Measurements from ENCODE around the gene KRTAP11-1.

Gene KRTAP11-1, protein sequence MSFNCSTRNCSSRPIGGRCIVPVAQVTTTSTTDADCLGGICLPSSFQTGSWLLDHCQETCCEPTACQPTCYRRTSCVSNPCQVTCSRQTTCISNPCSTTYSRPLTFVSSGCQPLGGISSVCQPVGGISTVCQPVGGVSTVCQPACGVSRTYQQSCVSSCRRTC

DNA sequence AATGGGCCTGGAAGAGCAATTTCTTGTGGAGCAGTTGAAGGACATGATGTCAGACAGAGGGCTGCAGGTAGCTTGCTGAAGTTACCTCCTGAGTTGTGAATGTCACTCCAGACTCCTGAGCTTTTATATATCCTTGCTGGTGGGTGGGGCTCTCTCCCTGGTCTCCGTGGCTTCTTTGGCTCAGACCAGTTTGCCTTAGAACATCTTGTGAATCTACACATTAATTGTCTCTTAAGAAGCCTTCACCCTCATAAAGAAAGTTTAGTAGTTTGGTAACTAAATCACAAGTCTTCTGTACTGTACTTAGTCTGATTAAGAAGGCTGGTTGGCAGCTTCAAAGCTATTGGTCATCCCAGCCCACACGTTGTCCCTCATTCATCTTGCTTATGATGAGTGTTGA lies at the start of gene KRTAP11-1:
Gene KRTAP11-1, minus strand, starts transcription at position 101 of the 400 bp plus-strand sequence. Its CDS starts 56 bp downstream, at position 45.
- no peak for TF ChIP-seq POLR2A (IDR thresholded peaks at IDR 0.05; ENCODE audit: low read depth, low read length)
- FAIRE-seq = no peak
- DNase-seq (ENCODE audit: insufficient read length, low spot score) = no peak

DNA sequence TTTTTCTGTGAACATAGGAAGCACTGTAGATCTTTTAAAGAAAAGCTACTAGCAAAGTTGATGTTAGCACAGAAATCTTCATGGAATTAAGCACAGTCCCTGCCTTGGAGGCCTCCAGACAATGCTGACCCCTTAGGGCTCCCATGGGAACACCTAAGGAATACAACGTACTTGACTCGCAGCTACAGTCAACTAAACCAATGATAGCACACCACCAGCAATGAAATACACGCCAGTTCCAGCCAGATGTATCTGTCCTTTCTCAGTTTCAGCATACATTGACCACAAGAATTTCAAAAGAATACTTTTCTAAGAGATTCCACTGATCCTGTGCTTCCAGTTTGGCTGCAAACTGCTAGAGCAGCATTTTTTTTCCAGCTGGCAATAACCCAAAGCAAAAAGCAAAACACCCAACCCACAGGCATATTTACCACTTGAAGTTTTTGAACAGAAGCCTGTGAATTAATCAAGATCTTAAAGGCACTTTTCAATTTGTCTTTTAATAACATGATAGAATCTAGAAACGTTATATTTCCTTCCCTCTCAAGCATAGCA lies 42.8 kb upstream of the KRTAP11-1 start:
- TF ChIP-seq POLR2A (IDR thresholded peaks at IDR 0.05; ENCODE audit: low read depth, low read length) = no peak
- FAIRE-seq (no peak), DNase-seq (ENCODE audit: insufficient read length, low spot score) (no peak)

DNA sequence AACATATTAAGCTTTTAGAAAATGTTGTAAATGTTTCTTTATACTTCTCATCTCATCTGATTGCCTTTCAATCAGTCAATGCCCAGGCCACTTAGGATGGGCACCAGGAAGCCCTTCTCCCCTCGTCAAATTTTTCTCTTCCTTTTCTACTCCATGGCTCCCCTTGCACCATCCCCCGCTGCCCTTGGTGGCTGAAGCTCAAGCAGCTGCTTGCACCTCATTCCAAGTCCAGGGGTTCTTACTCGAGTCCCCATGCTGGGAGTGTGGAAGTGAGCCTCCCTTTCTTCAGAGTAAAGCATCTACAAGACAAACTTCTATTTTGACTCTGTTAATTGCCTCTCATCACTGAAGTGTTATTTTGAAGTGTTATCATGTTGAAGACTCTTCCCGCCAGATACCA lies 39.7 kb upstream of the KRTAP11-1 start:
- FAIRE-seq (no peak), DNase-seq (ENCODE audit: insufficient read length, low spot score) (no peak)

DNA sequence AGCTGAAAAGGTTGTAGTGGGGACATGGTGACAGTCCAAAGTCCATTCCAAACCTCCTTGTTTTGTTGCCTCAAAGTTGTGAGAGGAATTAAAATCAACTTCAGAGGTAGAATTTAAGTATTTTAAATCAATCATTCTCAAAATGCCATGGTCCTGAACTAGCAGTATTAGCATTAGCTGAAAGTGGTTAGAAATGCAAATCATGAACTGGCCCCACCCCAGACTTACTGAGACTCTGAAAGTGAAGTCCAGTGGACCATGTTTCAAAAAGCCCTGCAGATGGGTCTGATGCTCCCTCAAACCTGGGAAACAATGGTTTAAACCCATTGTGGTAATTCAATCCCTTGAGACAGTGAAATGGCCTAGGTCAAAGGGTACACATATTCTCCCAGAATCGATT lies 36.2 kb upstream of the KRTAP11-1 start:
- DNase-seq (ENCODE audit: insufficient read length, low spot score) (no peak), FAIRE-seq (no peak)
- TF ChIP-seq POLR2A (IDR thresholded peaks at IDR 0.05; ENCODE audit: low read depth, low read length) = no peak

More for the DNA sequence above, 39.7 kb upstream of the KRTAP11-1 start:
- TF ChIP-seq POLR2A (IDR thresholded peaks at IDR 0.05; ENCODE audit: low read depth, low read length) = no peak

DNA sequence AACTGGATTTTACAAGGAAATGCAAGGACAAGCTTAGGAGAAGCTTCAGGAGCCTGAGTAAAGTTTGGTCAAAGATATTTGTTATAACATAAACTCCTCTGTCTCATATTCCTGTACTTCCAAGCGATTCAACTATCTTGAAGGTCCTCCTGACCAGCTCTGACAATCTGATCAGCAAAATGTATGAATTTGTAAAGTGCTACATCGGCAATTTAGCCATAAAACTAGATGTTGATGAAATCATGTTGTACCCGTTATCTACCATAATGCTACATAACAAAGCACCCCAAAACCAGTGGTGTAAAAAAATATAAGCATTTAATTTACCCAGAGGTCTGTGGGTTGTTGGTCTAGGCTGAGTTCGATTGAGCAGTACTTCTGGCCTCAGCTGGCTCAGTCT lies 19.5 kb upstream of the KRTAP11-1 start:
- TF ChIP-seq POLR2A (IDR thresholded peaks at IDR 0.05; ENCODE audit: low read depth, low read length) = no peak
- FAIRE-seq (no peak), DNase-seq (ENCODE audit: insufficient read length, low spot score) (no peak)

DNA sequence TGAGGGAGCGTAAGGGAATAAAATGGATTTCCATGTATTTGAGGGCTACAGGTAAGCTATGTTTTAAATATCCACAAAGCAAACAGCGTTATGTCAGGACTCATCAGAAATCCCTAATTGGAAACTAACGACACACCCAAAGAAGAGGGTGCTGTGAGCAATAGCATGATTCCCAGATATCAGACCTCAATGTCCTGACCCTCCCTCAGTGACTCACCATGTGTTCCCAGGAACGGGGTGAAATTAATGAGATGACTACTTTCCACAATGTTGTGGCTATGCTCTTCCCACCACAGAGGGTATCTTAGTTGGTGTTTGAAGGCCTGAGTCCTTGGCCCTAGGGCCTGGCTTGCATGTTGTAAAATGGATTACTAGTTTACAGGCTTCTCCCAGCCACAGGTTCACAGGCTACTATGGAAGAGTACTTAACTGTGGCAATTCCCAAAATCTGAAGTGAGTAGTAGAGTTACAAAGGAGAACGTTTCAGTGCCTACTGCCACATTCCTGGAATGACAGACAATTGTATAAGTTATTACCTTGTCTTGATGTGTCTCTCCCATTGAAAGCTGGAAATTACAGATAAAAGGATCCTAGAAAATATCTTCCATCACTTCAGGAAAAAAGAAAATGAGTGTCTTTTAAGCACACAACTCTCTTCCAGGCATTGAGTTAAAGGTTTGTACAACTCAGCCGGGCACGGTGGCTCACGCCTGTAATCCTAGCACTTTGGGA lies 1.7 kb upstream of the KRTAP11-1 start:
- TF ChIP-seq POLR2A (IDR thresholded peaks at IDR 0.05; ENCODE audit: low read depth, low read length) = no peak
- DNase-seq (ENCODE audit: insufficient read length, low spot score) = no peak
- FAIRE-seq = no peak

DNA sequence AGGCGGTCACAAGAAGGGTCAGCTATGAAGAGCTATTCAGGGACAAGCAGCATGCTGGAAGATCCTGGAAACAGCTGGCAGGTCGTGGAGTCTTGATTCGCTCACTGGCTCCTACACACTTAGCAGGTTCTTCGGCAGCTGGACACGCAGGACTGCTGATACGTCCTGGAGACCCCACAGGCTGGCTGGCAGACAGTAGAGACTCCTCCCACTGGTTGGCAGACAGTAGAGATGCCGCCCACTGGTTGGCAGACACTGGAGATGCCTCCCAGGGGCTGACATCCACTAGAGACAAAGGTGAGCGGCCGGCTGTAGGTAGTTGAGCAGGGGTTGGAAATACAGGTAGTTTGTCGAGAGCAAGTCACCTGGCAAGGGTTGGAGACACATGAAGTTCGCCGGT lies 466 bp downstream of the KRTAP11-1 start:
- FAIRE-seq = no peak
- no peak for TF ChIP-seq POLR2A (IDR thresholded peaks at IDR 0.05; ENCODE audit: low read depth, low read length)
- no peak for DNase-seq (ENCODE audit: insufficient read length, low spot score)

DNA sequence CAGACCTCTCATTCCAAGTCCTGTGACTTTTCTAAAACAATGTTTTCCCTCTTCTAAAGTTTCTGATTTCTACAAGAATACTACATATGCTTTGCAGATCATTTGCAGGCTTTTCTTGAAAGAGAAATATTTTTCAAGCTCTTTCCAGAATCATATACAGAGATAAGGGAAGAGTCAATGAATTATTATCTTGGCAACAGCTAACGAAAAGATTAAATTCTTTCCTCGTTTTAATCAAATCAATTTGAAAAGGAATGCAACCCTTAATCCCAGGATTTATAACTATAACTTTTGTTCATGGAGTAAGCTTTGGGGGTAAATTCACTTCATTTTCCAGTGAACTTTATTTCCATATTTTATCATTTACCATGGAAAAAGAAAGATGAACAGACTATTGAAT lies 6.9 kb downstream of the KRTAP11-1 start:
- TF ChIP-seq POLR2A (IDR thresholded peaks at IDR 0.05; ENCODE audit: low read depth, low read length) = no peak
- DNase-seq (ENCODE audit: insufficient read length, low spot score) = no peak
- no peak for FAIRE-seq

DNA sequence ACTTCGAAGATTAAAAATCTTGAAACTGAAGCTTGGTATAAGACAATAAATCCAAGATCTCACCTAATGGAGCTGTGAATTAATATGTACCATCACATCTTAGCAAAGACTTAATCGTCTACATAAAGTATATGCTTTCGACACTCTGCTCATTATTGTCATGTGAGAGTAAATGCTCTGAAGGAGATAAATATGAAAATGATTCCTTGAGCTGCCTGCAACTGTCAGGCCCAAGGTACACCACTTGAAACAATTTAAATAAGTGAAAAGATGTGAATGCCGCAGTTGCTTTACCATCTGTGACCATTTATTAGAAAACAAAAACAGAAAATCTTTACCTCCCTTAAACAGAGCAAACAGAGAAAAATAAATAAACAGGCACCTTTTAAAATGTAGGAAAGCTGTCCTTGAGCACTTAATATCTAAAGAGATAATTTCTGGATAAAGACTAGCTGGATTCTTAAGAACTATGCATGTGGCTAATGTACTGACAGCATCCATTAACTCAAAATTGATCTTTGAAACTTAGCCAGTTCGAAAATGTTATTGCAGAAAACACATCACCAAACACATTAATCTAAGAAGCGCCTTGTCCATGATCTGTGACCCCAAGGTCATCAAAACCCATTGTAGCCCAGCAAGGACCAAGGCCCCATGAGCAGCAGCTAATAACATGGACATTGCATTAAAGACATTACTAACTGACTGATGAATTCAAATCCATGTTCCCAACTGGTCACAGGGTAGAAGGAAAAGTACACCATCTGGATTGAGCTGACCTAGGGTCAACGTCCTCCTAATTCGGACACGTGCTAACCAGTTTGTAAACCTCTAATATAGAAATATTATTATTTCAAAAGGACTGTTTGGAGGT lies 33.5 kb downstream of the KRTAP11-1 start:
- FAIRE-seq = no peak
- DNase-seq (ENCODE audit: insufficient read length, low spot score) = no peak
- TF ChIP-seq POLR2A (IDR thresholded peaks at IDR 0.05; ENCODE audit: low read depth, low read length) = no peak

DNA sequence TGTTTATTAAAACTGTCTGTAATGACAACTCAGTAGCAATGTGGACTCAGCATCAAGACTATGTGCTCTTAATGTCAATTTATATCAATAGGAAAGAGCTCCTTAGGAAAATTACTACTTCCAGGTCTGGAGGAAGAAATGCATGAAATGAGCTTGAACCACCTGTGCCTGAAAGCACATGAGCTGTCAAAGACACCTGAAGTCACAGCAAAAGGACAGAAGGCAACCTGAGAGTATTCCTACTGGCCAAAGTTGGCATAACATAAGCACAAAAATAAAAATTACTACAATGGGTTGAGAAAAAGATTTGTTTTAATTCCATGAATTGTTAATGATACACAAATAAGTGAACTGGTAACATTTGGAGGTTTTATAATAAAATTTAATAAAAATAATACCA lies 38.4 kb downstream of the KRTAP11-1 start:
- DNase-seq (ENCODE audit: insufficient read length, low spot score) = no peak
- FAIRE-seq = no peak
- no peak for TF ChIP-seq POLR2A (IDR thresholded peaks at IDR 0.05; ENCODE audit: low read depth, low read length)

DNA sequence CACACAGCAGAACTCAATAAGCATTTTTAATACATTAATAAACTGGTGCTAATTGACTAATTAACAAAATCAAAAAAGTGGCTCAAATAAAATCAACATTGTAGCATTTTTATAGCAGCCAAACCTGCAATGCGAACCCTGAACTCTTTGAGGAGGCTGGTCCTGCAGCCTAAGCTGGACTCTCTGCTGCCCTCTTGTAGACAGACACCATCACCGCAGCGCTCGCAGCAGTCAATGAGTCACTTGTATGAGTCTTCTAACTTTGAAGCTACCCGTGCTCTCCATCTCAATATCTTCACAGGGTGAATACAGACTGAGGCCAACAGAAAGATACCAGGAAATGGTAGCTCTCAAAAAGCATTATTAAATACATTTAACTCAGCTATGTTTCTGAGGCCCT lies 42.1 kb downstream of the KRTAP11-1 start:
- no peak for TF ChIP-seq POLR2A (IDR thresholded peaks at IDR 0.05; ENCODE audit: low read depth, low read length)
- FAIRE-seq (peak; percentile 64), DNase-seq (ENCODE audit: insufficient read length, low spot score) (peak; percentile 49)

DNA sequence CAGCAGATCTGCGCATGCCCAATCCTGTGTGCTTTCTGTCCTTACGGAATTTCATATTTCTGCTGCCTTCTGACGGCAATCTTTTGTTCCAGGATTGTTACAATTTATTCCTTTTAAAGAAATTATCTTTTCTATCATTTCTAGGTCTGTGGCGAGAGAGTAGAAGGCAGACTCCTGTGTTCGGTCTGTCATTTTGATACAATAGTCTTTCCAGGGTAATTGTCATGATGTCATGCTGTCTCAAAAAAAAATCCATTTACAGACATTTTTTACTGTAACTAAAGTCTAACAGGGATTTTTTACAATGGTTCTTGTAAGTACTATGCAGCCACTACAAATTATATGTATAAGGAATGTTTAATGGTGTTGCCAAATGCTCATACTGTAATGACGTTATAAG lies 42.8 kb downstream of the KRTAP11-1 start:
- FAIRE-seq (no peak), DNase-seq (ENCODE audit: insufficient read length, low spot score) (no peak)
- TF ChIP-seq POLR2A (IDR thresholded peaks at IDR 0.05; ENCODE audit: low read depth, low read length) = no peak

DNA sequence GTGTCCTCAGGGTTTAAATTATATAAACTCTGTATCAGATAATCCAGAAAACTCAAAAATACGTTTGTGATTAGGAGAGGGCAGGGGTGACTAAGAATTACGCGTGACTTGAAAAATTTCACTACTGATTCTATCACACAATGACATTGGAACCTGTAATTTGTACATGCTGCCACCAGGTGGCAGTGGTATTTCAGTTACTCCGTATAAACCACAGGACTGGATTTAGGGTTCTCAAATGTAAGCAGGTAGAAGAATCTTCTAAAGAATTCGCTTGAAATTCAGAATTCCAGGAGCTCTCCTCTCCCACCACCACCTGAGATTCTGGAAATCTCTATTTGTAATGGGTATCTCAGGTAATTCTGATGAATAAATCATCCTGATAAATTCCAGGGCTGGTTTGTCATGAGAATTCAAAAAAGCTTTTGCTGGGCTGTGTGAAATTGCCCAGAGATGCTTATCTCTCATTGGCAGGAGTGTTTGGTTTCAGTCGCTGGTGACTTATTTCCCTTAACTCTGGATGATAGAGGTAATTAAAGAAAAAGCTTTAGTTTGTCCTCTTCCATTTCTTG lies 50.1 kb downstream of the KRTAP11-1 start:
- no peak for TF ChIP-seq POLR2A (IDR thresholded peaks at IDR 0.05; ENCODE audit: low read depth, low read length)
- FAIRE-seq (no peak), DNase-seq (ENCODE audit: insufficient read length, low spot score) (no peak)
